Measurements from ENCODE around the gene VTCN1.

The VTCN1 gene

GRCh38 chr1:117166076-117166475 is 44.7 kb downstream of the VTCN1 start:
- no peak for DNase-seq (ENCODE audit: low spot score)

- no peak for DNase-seq (ENCODE audit: low spot score)
These were observed 46.5 kb downstream of the VTCN1 start for GRCh38 chr1:117164209-117164608.

- DNase-seq (ENCODE audit: low spot score), result no peak
These were observed 47.9 kb downstream of the VTCN1 start for GRCh38 chr1:117162816-117163215.

GRCh38 chr1:117161887-117162286 is 48.8 kb downstream of the VTCN1 start:
- no peak for DNase-seq (ENCODE audit: low spot score)

- peak; percentile 26 for DNase-seq (ENCODE audit: low spot score)
These were observed 59.4 kb downstream of the VTCN1 start for GRCh38 chr1:117151305-117151704.

DNA sequence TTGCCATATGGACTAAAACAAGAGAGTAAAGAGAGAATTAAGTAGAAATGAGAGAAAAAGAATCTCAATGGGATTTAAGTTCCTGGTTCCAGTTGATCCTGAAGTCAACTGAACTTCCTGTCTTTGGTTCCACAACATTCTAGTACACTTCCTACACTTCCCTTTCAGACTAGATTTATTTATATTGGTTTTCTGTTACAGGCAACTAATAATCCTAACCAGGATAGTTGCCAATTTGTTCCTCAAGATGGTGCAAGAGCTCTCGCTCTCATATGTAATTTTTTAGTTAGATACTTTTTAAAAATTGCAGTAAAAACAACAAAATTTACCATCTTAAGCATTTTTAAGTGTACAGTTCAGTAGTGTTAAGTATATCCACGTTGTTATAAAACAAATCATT is 60.4 kb downstream of the VTCN1 start:
- DNase-seq (ENCODE audit: low spot score), result no peak

DNA sequence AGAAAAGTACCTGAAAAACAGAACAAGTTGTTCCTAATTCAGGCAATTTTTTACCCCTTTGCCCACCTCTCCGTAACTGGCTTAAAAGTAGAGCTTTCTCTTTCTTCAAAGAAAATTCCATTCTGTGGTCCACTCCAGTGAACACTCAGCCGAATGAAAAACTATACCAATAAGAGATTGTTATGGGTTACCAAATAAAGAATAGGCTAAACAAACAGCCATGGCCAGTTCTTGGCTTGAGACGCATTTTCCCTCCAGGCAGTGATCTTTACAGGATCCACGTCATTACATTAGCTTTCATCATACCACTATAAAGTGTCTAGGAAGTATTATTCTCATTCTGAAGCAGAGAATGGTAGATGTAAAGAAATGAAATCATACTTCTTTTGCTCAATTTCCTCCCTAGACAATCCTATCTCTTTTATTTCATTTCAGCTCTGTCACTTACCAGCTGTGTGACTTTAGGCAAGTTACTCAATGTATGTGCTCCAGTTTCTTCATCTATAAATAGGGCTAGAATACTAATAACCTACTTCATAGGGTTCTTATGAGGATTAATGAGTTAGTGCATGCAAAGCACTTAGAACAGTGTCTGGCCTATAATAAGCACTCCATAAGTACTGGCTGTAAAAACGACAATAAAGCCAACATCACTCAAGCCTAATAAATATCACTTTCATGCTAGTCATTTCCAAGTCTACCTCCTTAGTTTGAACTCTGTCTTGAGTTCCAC is 62.7 kb downstream of the VTCN1 start:
- no peak for DNase-seq (ENCODE audit: low spot score)

GRCh38 chr1:117147341-117147831 is 63.3 kb downstream of the VTCN1 start:
- no peak for DNase-seq (ENCODE audit: low spot score)

DNA sequence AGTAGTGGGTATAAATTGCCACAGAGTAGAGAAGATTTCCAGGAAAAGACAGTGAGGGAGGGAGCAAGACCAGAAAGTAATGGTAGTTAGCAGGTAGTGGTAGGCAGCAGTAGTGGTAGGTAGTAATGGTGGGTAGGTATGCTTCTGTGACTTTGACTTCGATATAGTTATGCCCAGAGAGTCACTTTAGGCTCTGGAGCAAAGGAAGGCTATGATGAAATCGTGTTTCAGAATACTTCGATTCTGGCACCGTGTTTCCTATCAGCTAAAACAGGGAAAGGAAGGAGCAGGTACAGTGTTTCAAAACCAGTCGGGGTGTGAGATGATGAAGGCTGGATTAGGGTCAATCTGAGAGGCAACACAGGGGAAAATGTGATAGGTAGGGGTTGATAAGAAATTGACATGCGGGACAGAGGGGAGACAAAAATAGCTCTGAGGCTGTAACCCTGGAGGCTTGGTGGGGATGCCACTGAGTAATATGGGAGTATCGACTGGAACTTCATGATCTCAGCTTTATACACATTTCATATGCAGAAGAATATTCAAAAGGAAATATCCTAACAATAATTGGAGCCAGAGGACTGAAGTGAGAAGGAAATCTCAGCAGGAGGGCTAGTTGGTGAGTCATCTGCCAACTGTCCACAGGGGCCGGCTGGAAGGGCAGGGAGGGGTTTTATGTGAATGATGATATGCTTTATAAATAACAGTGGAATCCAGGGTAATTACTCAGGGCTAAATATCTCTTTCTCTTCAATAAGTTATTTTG is 64.0 kb downstream of the VTCN1 start:
- no peak for DNase-seq (ENCODE audit: low spot score)

GRCh38 chr1:117146072-117146471 is 64.7 kb downstream of the VTCN1 start:
- DNase-seq (ENCODE audit: low spot score), result no peak

GRCh38 chr1:117143871-117144270 is 66.9 kb downstream of the VTCN1 start:
- no peak for DNase-seq (ENCODE audit: low spot score)

- no peak for DNase-seq (ENCODE audit: low spot score)
These were observed 67.6 kb downstream of the VTCN1 start for GRCh38 chr1:117143172-117143571.

GRCh38 chr1:117142200-117142599 is 68.5 kb downstream of the VTCN1 start:
- DNase-seq (ENCODE audit: low spot score), result no peak

DNA sequence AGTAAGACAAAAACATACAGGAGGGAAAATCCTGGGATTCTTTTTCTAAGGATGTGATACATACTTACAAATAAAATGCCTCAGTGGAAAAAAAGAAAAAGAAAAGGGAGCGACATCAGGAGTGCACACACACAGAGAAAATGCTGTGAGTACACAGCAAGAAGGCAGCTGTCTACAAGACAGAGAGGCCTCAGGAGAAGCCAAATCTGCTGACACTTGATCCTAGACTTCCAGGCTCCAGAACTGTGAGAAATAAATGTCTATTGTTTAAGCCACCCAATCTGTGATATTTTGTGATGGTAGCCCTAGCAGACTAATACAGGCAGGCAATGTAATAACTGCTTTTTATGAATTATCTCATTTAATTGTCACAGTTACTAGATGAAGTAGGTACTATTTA is 72.2 kb downstream of the VTCN1 start:
- DNase-seq (ENCODE audit: low spot score), result no peak

GRCh38 chr1:117138106-117138505 is 72.6 kb downstream of the VTCN1 start:
- DNase-seq (ENCODE audit: low spot score), result no peak

DNA sequence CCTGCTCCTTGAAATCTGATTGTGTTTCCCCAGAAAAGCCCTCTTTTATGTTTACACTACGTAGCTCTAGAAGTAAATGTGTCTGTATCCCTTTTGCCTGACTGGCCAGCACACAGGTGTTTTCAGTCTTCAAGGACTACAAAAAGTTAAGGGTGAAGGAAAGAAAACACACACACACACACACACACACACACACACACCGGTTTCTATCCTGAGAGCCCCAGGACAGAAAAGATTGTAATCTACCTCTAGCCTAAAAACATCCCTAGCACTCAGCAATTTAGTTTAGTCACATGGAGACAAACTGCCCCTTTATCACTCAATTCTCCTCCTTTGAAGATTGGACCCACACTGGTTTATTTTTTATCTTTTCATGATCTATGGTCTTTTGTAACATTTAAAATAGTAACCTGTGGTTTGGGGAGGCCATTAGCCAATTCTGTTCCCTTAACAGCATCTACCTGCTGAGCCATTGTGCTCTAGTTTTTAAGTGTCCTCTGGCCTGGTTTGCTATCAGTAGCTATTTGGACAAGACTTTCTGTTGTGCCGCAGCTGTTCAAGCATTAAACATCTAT is 73.4 kb downstream of the VTCN1 start:
- no peak for DNase-seq (ENCODE audit: low spot score)

- no peak for DNase-seq (ENCODE audit: low spot score)
These were observed 74.0 kb downstream of the VTCN1 start for GRCh38 chr1:117136749-117137148.

- DNase-seq (ENCODE audit: low spot score), result no peak
These were observed 75.4 kb downstream of the VTCN1 start for GRCh38 chr1:117135329-117135728.

DNA sequence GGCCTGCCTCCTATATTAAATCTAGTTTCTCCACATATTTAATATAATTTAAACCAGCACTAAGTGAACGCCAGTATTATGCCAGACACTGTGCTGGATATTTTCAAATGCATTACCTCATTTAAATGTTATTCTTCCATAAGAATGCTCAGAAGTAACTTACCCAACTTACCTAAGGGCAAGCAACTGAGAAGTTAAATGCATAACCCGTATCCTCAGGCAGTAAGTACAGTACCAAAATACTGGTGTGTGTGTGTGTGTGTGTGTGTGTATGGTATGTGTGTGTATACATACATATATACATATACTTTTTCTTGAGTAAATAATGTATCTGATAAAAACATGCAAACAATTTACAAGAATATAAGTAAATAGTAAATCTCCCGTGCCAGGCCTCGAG is 80.2 kb downstream of the VTCN1 start:
- no peak for DNase-seq (ENCODE audit: low spot score)

DNA sequence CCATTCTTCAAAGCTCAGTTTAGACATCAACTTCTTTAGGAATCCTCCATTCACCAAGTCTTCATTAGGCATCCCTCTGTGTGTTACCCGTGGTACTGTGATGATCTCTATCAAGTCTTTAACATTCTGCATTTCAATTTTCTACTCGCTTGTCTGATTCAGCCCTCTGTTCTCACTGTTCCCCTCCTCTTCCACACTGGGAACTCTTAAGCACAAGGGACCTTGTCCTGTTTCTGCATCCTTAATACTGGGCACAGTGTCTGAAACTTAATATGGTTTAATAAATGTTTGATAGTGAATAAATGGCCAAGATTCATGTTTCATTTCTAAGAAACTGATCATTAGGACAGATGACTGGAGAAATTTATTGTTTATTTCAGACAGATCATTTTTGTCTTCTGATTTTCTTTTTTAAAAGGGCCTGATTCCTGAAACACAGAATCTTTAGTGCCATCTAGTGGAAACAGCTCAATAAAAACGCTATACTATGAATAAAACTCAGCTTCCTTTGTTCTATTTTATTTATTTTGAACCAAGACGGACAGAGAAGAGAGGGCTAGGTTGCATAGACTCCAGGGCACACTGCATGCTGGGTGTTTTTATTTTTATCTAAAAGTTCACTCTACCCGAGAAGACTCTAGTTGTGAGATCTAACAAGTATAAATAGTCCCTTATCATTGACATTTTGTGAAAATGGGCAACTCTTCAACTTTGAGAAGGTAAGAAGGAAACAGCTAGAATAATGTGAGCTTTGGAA is 82.2 kb downstream of the VTCN1 start:
- DNase-seq (ENCODE audit: low spot score), result peak; percentile 57

DNA sequence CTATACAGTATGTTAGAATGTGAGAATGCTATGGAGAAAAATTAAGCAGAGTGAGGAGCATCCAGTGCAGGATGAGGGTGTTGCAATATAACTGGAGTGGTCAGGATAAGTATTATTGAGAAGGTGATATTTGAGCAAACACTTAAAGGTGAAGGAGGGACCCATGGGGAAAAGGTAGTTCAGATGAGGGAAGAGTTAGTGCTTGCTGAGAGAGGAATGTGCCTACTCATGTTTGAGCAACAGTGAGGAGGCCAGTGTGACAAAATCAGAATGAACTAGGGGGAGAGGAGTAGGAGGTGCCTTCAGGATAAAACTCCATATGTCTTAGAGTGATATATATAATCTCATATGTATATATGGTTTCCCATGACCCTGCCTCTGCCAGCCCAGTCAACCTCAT is 82.9 kb downstream of the VTCN1 start:
- DNase-seq (ENCODE audit: low spot score), result no peak

GRCh38 chr1:117124661-117125060 is 86.1 kb downstream of the VTCN1 start:
- no peak for DNase-seq (ENCODE audit: low spot score)
